Large intestine (tissue), 12 donors: ENCODE data around the gene PARPBP. TPM values are rescaled to one million over a fixed set of nuclear protein-coding genes. Genes with fewer than 3 reads are reported as not detected.
"Not testable (repeated sequence)": the region's sequence is repeated elsewhere in the genome, so short reads cannot be mapped to it uniquely, and the experiment has no call there.

Source experiments
- DNase-seq, 2 donors: peaks; one replicate each; pipeline versions ENCODE4 v3.0.0 to v3.0.0-alpha.2; 2013
- H3K27ac ChIP-seq: one replicate; pipeline ENCODE4 v1.5.1; 2013; ENCODE audit warnings: low read length
- H3K27me3 ChIP-seq: 2 replicates; pipeline ENCODE4 v1.6.1; 2013; ENCODE audit warnings: low read length; ENCODE audit not compliant: control insufficient read depth, insufficient read depth
- H3K36me3 ChIP-seq: 2 replicates; pipeline ENCODE4 v1.6.1; 2013; ENCODE audit warnings: low read length; ENCODE audit not compliant: control insufficient read depth, insufficient read depth
- H3K4me1 ChIP-seq: one replicate; pipeline ENCODE4 v1.6.1; 2013; ENCODE audit warnings: low read length; ENCODE audit not compliant: control insufficient read depth, insufficient read depth
- H3K4me3 ChIP-seq: one replicate; pipeline ENCODE4 v1.5.1; 2013; ENCODE audit warnings: low read length
- H3K9me3 ChIP-seq: one replicate; pipeline ENCODE4 v1.6.1; 2013; ENCODE audit warnings: mild to moderate bottlenecking, low read depth, low read length, moderate library complexity; ENCODE audit not compliant: control insufficient read depth
- WGBS: methylation state at CpG from one replicate; pipeline ENCODE4 v1.1.5; 2013; ENCODE audit warnings: low lambda C conversion rate; ENCODE audit not compliant: insufficient coverage; 5-methylcytosine and 5-hydroxymethylcytosine counted together
- long read RNA-seq, 11 donors: transcript quantifications; one replicate each; lab custom pipeline, GENCODE V29; 2026
- polyA plus RNA-seq: library from polyadenylated mRNA; unstranded; fragments of 120-200 nt; gene quantifications from one replicate; pipeline ENCODE4 v1.2.1, GENCODE V29; 2013

Gene PARPBP
- polyA plus RNA-seq = 9.3 TPM
- long read RNA-seq, donor 1, partial matches to known transcripts = 0 of 1 reads
- long read RNA-seq, donor 1, other reads (novel, unspliced or antisense) = 0 of 1 reads
- long read RNA-seq, donor 2 = 0 reads
- long read RNA-seq, donor 3 = 0 reads
- long read RNA-seq, donor 4 = 0 reads
- long read RNA-seq, donor 5, partial matches to known transcripts = 0 of 2 reads
- long read RNA-seq, donor 5, other reads (novel, unspliced or antisense) = 0 of 2 reads
- long read RNA-seq, donor 6, partial matches to known transcripts = 0 of 1 reads
- long read RNA-seq, donor 6, other reads (novel, unspliced or antisense) = 0 of 1 reads
- long read RNA-seq, donor 7, partial matches to known transcripts = 0 of 1 reads
- long read RNA-seq, donor 7, other reads (novel, unspliced or antisense) = 0 of 1 reads
- long read RNA-seq, donor 8, partial matches to known transcripts = 11 of 12 reads
- long read RNA-seq, donor 8, other reads (novel, unspliced or antisense) = 0 of 12 reads
- long read RNA-seq, donor 9, partial matches to known transcripts = 0 of 1 reads
- long read RNA-seq, donor 9, other reads (novel, unspliced or antisense) = 0 of 1 reads
- long read RNA-seq, donor 10 = 0 reads
- long read RNA-seq, donor 11 = 0 reads

GRCh38 chr12:102119674-102120563, at the start of gene PARPBP, which contains the start of gene NUP37:
TSS of gene PARPBP (plus strand) at chr12:102120183. CDS start at chr12:102123889, 3,706 bp downstream.
TSS of gene NUP37 (minus strand) at chr12:102120114. CDS start at chr12:102118518, 1,596 bp downstream.
- Histone ChIP-seq H3K27ac (peak within 1 kb of the TSS; percentile 77), H3K27me3 (no peaks in the 10 kb centered on the region), H3K9me3 (no peaks in the 10 kb centered on the region), H3K4me1 (peaks cover 8% of the 10 kb centered on the region), H3K36me3 (peaks cover 4% of the 10 kb centered on the region), H3K4me3 (peak within 1 kb of the TSS; percentile 73)
- WGBS = no CpG with 5 or more reads among the region's 62 CpGs
- DNase-seq = peak; percentile 82 to 92

- H3K27ac ChIP-seq, DNase-seq, H3K4me1 ChIP-seq, H3K4me3 ChIP-seq, H3K9me3 ChIP-seq, H3K27me3 ChIP-seq: not testable (repeated sequence)
- WGBS = 100% methylated on average over 2 of the region's 7 CpGs
- peaks cover 19% of the 10 kb centered on the region for H3K36me3 ChIP-seq
Measured at GRCh38 chr12:102072092-102072491, 47.9 kb upstream of the PARPBP start.

- H3K9me3 ChIP-seq = no peaks in the 10 kb centered on the region
- no CpG with 5 or more reads among the region's 4 CpGs for WGBS
- no peak overlapping the region for H3K4me3 ChIP-seq
- H3K27ac ChIP-seq = no peak overlapping the region
- H3K36me3 ChIP-seq = peaks cover 35% of the 10 kb centered on the region
- H3K27me3 ChIP-seq = no peaks in the 10 kb centered on the region
- DNase-seq = no peak
- no peaks in the 10 kb centered on the region for H3K4me1 ChIP-seq
Measured at GRCh38 chr12:102080842-102081241, 39.1 kb upstream of the PARPBP start.

GRCh38 chr12:102089228-102089835, 30.7 kb upstream of the PARPBP start:
- not testable (repeated sequence) for DNase-seq, H3K4me3 ChIP-seq, H3K27ac ChIP-seq, H3K4me1 ChIP-seq, H3K9me3 ChIP-seq, H3K27me3 ChIP-seq
- 100% methylated on average over 1 of the region's 38 CpGs for WGBS
- peaks cover 19% of the 10 kb centered on the region for H3K36me3 ChIP-seq

GRCh38 chr12:102093319-102093718, 26.7 kb upstream of the PARPBP start:
- no peak for DNase-seq
- Histone ChIP-seq H3K27me3 (no peaks in the 10 kb centered on the region), H3K4me3 (no peak overlapping the region), H3K9me3 (peaks cover 8% of the 10 kb centered on the region), H3K36me3 (peaks cover 15% of the 10 kb centered on the region), H3K4me1 (no peaks in the 10 kb centered on the region), H3K27ac (no peak overlapping the region)

GRCh38 chr12:102095677-102096263, 24.2 kb upstream of the PARPBP start:
- DNase-seq = peak in 1 of 2 donors; percentile 4
- no peak overlapping the region for H3K27ac ChIP-seq
- no peaks in the 10 kb centered on the region for H3K4me1 ChIP-seq
- no peak overlapping the region for H3K4me3 ChIP-seq
- WGBS = 90% methylated on average over 2 of the region's 2 CpGs
- H3K36me3 ChIP-seq = peaks cover 14% of the 10 kb centered on the region
- no peaks in the 10 kb centered on the region for H3K27me3 ChIP-seq
- H3K9me3 ChIP-seq = no peaks in the 10 kb centered on the region

- no CpG with 5 or more reads among the region's 3 CpGs for WGBS
- peaks cover 14% of the 10 kb centered on the region for H3K36me3 ChIP-seq
- no peak for DNase-seq
- H3K4me1 ChIP-seq = no peaks in the 10 kb centered on the region
- H3K4me3 ChIP-seq = no peak overlapping the region
- H3K27ac ChIP-seq = no peak overlapping the region
- H3K9me3 ChIP-seq = no peaks in the 10 kb centered on the region
- H3K27me3 ChIP-seq = no peaks in the 10 kb centered on the region
Measured at GRCh38 chr12:102096855-102097254, 23.1 kb upstream of the PARPBP start.

- no peak for DNase-seq
- no peak overlapping the region for H3K4me3 ChIP-seq
- WGBS = no CpG with 5 or more reads among the region's 3 CpGs
- H3K27ac ChIP-seq = no peak overlapping the region
- H3K36me3 ChIP-seq = peaks cover 39% of the 10 kb centered on the region
- H3K4me1 ChIP-seq = no peaks in the 10 kb centered on the region
- peaks cover 3% of the 10 kb centered on the region for H3K9me3 ChIP-seq
- no peaks in the 10 kb centered on the region for H3K27me3 ChIP-seq
Measured at GRCh38 chr12:102106905-102107304, 13.1 kb upstream of the PARPBP start.

GRCh38 chr12:102107970-102108369, 12.0 kb upstream of the PARPBP start:
- Histone ChIP-seq H3K4me3 (no peak overlapping the region), H3K36me3 (peaks cover 39% of the 10 kb centered on the region), H3K4me1 (no peaks in the 10 kb centered on the region), H3K9me3 (peaks cover 3% of the 10 kb centered on the region), H3K27me3 (no peaks in the 10 kb centered on the region), H3K27ac (no peak overlapping the region)
- no peak for DNase-seq
- no CpG with 5 or more reads among the region's 1 CpG for WGBS

GRCh38 chr12:102110782-102111181, 9.2 kb upstream of the PARPBP start:
- Histone ChIP-seq H3K4me1 (no peaks in the 10 kb centered on the region), H3K27ac (no peak overlapping the region), H3K36me3 (peaks cover 32% of the 10 kb centered on the region), H3K27me3 (no peaks in the 10 kb centered on the region), H3K4me3 (no peak overlapping the region), H3K9me3 (no peaks in the 10 kb centered on the region)
- DNase-seq = no peak
